Stimulated activated memory B cell treated with anti-CD40 and anti-IgM and Interleukin-4, amounts not matched to agents 10 μg/mL and 1 μg/mL and 100 μg/mL, for 72 hours (primary cell): Measurements from ENCODE around the gene GRAMD2B.
"Not testable (repeated sequence)": the region's sequence is repeated elsewhere in the genome, so short reads cannot be mapped to it uniquely, and the experiment has no call there.

Source experiments
- ATAC-seq: fragments of 150-1000 bp; cut with Tn5 transposase; 2 replicates; pipeline ENCODE4 v1.10.0; 2021
- H3K27ac Mint-ChIP-seq: one replicate; pipeline ENCODE4 v1.8.0; 2022; ENCODE audit warnings: mild to moderate bottlenecking, mixed read lengths
- H3K27me3 Mint-ChIP-seq: one replicate; pipeline ENCODE4 v1.8.0; 2022; ENCODE audit warnings: mixed read lengths
- H3K36me3 Mint-ChIP-seq: one replicate; pipeline ENCODE4 v1.8.0; 2022; ENCODE audit warnings: mixed read lengths
- H3K4me1 Mint-ChIP-seq: one replicate; pipeline ENCODE4 v1.8.0; 2022; ENCODE audit warnings: mixed read lengths
- H3K4me3 Mint-ChIP-seq: one replicate; pipeline ENCODE4 v1.8.0; 2022; ENCODE audit warnings: mild to moderate bottlenecking, moderate library complexity, mixed read lengths
- H3K9me3 Mint-ChIP-seq: one replicate; pipeline ENCODE4 v1.8.0; 2022; ENCODE audit warnings: mixed read lengths

The GRAMD2B gene

DNA sequence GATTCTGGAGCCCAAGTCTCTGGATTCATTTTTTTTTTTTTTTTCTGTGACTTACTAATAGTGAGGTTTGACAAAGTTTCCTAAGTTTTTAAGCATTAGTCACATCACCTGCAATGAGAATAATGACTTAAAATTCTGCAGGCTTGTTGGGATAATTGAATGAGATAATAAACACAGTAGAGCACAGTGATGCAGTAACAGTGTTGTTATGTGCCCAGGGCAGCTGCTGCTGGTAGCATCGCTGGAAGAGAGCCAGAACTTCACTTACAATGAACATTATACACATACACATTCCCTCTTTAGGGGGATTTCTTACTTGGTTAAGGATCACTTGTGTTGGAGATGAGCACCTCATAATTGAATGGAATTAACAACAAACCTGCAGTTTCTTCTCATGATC, 92.9 kb downstream of the GRAMD2B start:
- ATAC-seq = no peak
- no peak overlapping the region for H3K4me3 Mint-ChIP-seq
- no peaks in the 10 kb centered on the region for H3K4me1 Mint-ChIP-seq
- peaks cover 10% of the 10 kb centered on the region for H3K27me3 Mint-ChIP-seq
- H3K27ac Mint-ChIP-seq = no peak overlapping the region
- H3K36me3 Mint-ChIP-seq = no peaks in the 10 kb centered on the region
- H3K9me3 Mint-ChIP-seq = no peaks in the 10 kb centered on the region

DNA sequence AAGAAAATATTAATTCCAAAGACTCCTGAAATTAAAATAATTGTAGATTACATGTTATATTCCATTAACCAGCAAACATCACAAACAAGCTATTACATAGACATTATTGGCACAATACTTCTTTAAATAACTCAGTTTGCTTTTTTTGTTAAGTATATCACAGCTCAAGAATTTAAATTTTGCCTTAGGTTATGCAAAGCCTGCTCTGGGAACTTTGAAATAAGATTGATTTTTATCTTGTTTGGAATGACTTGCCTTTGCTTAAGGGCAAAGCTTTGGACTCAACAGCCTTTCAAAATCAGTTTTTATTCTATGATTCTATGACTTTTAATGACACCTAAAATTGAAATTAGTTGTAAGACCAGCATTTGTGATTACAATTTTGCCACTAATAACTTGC, 93.6 kb downstream of the GRAMD2B start:
- H3K27me3 Mint-ChIP-seq = peaks cover 10% of the 10 kb centered on the region
- H3K4me3 Mint-ChIP-seq = no peak overlapping the region
- no peaks in the 10 kb centered on the region for H3K9me3 Mint-ChIP-seq
- no peaks in the 10 kb centered on the region for H3K4me1 Mint-ChIP-seq
- no peak overlapping the region for H3K27ac Mint-ChIP-seq
- no peak for ATAC-seq
- no peaks in the 10 kb centered on the region for H3K36me3 Mint-ChIP-seq

DNA sequence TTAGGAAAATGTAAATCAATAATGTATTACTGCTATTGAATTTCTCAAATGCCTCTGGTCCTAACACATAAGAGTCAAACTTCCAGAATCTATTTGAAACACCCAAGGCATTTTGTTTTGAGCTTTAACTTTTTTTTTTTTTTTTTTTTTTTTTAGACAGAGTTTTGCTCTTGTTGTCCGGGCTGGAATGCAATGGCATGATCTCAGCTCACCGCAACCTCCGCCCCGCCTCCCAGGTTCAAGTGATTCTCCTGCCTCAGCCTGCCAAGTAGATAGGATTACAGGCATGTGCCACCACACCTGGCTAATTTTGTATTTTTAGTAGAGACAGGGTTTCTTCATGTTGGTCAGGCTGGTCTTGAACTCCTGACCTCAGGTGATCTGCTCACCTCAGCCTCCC, 96.0 kb downstream of the GRAMD2B start:
- not testable (repeated sequence) for H3K4me1 Mint-ChIP-seq, H3K9me3 Mint-ChIP-seq, H3K36me3 Mint-ChIP-seq, ATAC-seq, H3K4me3 Mint-ChIP-seq, H3K27ac Mint-ChIP-seq
- peaks cover 10% of the 10 kb centered on the region for H3K27me3 Mint-ChIP-seq

DNA sequence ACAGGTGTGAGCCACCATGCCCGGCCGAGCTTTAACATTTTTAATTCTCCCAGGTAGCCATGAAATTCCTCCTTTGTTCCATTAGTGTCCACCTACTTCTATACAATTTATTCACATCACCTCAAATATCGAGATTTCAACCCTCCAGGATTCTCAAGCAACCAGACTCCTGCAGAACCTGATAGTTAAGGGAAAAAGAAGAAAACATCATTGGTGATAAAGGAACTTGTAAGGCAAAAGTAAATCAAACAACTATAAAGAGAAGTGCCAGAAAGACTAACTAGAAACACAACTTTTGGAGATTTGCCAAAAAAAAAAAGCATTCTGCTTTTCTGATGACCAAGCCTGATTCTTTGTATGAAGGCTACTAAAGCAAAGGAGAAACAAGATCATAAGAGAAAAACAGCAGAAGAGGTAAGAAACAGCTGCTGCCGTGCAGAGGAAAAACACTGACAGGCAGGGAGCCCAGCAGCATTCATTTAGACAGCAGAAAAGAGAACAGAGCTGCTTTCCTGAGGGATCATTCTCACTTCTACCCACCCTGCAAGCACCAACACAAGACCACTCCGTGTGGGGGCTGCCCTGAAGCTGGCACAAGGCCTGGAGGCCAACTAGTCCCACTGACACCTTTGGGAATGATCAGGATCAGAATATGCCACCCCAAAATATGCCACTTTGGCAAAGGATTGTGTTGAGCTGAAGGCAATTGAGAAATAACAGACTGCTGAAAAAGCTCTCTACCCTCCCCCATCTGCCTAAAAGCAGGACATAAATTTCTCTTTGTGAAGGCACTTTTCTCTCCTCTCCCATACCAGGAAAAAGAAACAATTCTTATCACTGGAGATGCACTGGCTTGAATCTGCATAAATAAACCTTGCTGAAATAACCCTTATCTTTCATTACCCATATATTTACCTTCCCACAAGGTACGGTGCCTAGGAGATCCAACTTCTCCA, 96.7 kb downstream of the GRAMD2B start:
- Mint-ChIP-seq H3K36me3 (no peaks in the 10 kb centered on the region), H3K4me3 (no peak overlapping the region), H3K27ac (no peak overlapping the region), H3K27me3 (peaks cover 10% of the 10 kb centered on the region), H3K9me3 (no peaks in the 10 kb centered on the region), H3K4me1 (no peaks in the 10 kb centered on the region)
- no peak for ATAC-seq

DNA sequence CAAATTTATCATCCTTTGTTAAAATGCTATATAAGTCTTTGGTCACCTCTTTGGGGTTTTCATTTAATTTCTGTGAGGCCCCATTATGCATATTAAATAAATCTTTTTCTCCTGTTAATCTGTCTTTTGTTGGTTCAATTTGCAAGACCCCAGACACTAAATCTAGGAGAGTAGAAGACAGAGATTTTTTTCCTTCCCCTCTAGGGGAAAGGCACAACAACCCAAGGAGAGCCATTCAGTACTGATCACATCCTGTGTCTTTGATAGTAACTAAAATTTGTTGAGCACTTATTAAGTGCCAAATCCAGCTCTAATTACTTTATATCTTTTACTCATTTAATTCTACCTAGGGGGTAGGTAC, 97.4 kb downstream of the GRAMD2B start:
- ATAC-seq = no peak
- no peak overlapping the region for H3K4me3 Mint-ChIP-seq
- H3K27me3 Mint-ChIP-seq = peaks cover 10% of the 10 kb centered on the region
- H3K36me3 Mint-ChIP-seq = no peaks in the 10 kb centered on the region
- no peaks in the 10 kb centered on the region for H3K4me1 Mint-ChIP-seq
- no peaks in the 10 kb centered on the region for H3K9me3 Mint-ChIP-seq
- no peak overlapping the region for H3K27ac Mint-ChIP-seq

DNA sequence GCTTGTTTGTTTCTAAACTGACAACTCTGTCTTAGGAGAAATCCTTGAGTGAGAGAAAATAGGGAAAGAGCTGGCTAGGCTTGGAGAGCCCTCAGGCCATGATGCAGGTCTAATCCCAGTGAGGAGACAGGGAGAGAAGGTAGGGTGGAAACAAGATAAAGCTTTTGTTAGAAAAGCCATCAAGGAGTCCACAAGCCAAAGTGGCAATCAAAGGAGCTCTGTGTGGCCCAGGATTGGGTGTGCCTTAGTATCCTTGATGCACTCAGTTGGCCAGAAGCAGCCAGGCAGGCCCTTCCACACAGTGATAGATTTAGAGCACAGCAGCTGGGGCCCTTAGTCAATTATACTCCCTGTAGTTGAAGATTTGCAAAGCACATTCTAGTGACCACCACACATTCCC, 97.9 kb downstream of the GRAMD2B start:
- Mint-ChIP-seq H3K36me3 (no peaks in the 10 kb centered on the region), H3K4me3 (no peak overlapping the region), H3K27me3 (peaks cover 10% of the 10 kb centered on the region), H3K9me3 (no peaks in the 10 kb centered on the region), H3K27ac (no peak overlapping the region), H3K4me1 (no peaks in the 10 kb centered on the region)
- no peak for ATAC-seq

DNA sequence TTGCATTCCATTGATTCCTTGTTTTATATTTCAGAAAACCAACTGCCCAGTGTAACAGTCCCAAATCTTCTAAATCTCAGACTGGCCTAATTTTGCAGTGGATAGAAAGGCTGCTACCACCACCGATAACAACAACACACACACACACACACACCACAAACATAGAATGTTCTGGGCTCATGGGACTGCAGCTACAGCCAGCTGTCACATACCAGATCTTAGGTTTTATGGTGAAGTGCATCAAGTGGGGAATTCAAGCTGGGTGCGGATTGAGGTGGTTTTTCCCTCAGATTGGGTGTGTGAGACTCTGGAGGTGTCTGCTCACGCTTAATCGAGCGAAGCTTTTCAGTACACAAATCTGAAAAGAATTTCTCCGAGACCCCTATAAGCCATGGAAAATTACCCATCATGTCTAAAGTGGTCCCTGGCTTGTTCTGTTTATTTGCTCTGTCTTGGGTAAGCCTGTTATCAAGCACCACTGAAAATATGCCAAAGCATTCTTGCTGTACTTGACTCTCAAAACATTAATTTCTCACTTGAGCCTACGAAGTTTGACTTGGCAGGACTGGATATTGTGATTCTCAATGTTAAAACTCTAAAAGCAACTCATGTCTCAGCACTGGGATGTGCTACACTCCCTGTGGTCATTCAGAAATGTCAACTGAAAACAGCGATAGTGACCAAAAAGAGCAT, 100.8 kb downstream of the GRAMD2B start:
- H3K4me3 Mint-ChIP-seq = no peak overlapping the region
- H3K27ac Mint-ChIP-seq = no peak overlapping the region
- H3K4me1 Mint-ChIP-seq = no peaks in the 10 kb centered on the region
- no peak for ATAC-seq
- peaks cover 10% of the 10 kb centered on the region for H3K27me3 Mint-ChIP-seq
- H3K9me3 Mint-ChIP-seq = no peaks in the 10 kb centered on the region
- H3K36me3 Mint-ChIP-seq = no peaks in the 10 kb centered on the region

DNA sequence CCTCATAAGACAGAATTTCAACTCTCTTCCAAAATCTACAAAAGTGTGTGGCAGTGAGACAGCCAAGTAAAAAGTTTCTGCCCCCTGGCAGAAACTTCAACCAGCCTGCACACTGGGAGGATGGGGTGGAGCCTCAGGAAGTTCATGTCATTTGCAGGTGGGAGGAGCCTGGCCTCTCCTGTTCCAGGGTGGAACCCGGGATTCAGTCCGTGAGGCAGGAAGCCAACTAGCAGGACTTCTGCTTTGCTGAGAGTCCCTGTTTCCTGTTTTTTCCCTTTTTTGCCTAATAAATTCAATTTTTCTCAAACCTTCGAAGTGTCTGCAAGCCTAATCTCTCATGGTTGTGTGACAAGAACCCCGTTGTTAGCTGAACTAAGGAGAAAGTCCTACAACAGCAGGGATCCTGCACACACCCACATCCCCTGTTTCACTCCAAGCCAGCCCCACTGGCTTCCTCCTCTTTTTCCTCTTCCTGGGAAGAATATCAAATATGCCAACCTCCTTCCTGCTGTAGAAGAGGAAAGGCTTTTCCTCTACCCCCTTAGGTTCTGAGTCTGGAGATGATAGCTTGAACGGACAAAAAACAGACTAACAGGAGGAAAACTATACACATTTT, 102.5 kb downstream of the GRAMD2B start:
- H3K36me3 Mint-ChIP-seq = no peaks in the 10 kb centered on the region
- ATAC-seq = no peak
- no peaks in the 10 kb centered on the region for H3K4me1 Mint-ChIP-seq
- H3K27me3 Mint-ChIP-seq = no peaks in the 10 kb centered on the region
- H3K27ac Mint-ChIP-seq = no peak overlapping the region
- no peaks in the 10 kb centered on the region for H3K9me3 Mint-ChIP-seq
- no peak overlapping the region for H3K4me3 Mint-ChIP-seq

DNA sequence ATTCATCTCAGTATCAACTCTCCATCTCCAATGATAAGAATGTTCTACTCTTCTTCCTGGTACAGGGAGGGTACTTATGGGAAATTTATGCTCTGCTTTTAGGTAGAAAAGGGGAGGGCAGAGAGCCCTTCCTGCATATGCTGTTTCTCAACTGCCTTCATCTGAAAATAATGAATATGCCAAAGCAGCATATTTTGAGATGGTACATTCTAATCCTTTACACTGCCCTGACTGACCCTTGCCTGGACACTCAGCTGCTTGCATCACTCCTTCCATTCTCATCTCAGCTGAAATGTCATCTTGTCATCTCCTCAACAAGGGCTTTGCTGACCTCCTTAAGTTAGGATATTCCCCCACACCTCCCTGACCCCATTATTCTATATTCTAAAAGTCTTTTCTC, 103.3 kb downstream of the GRAMD2B start:
- Mint-ChIP-seq H3K9me3 (no peaks in the 10 kb centered on the region), H3K27me3 (no peaks in the 10 kb centered on the region), H3K27ac (no peak overlapping the region), H3K36me3 (no peaks in the 10 kb centered on the region), H3K4me3 (no peak overlapping the region), H3K4me1 (no peaks in the 10 kb centered on the region)
- no peak for ATAC-seq

DNA sequence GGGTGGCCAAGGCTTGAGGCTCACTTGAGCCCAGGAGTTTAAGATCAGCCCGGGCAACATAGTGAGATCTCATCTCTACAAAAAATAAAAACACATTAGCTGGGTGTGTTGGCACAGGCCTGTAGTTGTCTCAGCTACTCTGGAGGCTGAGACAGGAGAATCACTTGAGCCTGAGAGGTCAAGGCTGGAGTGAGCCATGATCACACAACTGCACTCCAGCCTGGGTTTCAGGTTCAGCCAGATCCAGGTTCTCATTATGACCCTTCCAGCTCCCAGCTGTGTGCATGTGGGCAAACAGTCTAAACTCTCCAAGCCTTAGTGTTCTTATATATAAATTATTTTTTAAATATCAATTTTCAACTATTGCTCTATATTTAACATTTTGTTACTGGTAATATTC, 103.9 kb downstream of the GRAMD2B start:
- Mint-ChIP-seq H3K27me3 (no peaks in the 10 kb centered on the region), H3K36me3 (no peaks in the 10 kb centered on the region), H3K4me1 (no peaks in the 10 kb centered on the region), H3K4me3 (no peak overlapping the region), H3K27ac (no peak overlapping the region), H3K9me3 (no peaks in the 10 kb centered on the region)
- ATAC-seq = no peak

DNA sequence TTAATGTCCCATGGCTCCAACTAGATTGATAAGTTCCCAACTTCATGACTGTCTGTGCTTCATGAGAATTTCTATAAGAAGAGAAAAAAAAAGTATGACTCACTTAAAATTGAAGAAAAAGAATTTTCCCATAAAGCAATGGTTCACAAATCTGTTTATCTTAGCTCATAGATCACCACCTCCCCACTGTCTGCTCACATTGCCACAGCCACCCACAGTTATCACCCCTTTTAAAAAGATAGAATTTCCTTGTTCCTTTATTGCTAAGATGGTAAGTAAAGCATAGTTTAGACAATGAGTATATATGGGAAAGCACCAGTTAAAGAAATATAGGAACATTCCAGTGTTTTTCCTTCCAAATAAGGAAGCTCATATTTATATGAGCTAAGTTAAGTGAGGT, 104.7 kb downstream of the GRAMD2B start:
- no peaks in the 10 kb centered on the region for H3K27me3 Mint-ChIP-seq
- no peaks in the 10 kb centered on the region for H3K4me1 Mint-ChIP-seq
- no peaks in the 10 kb centered on the region for H3K9me3 Mint-ChIP-seq
- H3K4me3 Mint-ChIP-seq = no peak overlapping the region
- no peak overlapping the region for H3K27ac Mint-ChIP-seq
- ATAC-seq = no peak
- no peaks in the 10 kb centered on the region for H3K36me3 Mint-ChIP-seq

DNA sequence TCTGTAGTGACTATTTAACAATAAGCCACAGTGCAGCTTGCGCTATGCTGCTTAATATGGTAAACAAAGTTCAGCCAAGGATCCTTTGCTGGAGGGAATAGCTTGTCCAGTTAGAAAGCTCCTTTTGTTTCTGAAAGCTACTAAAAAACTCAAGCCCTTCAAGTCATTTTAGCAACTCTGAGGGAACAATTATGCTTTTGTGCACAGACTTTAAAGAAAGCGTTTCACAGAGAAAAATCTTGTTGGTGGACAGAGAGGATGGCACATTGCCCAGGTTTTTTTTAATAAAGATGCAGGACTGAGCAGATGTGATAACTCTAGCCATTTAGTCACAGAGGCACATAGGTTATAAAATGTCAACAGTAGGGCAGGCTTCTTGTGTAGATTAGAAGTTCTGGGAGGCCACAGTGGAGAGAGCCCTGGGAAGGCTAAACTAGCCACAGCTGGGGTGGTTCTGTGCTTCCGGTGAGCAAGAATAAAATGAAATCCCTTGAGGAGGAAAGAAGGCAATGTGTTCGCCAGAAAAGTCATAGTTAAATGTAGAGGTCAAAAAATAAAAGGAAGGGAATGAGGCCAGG, 108.4 kb downstream of the GRAMD2B start:
- H3K27ac Mint-ChIP-seq = no peak overlapping the region
- H3K4me1 Mint-ChIP-seq = no peaks in the 10 kb centered on the region
- H3K9me3 Mint-ChIP-seq = no peaks in the 10 kb centered on the region
- no peaks in the 10 kb centered on the region for H3K36me3 Mint-ChIP-seq
- no peak for ATAC-seq
- H3K4me3 Mint-ChIP-seq = no peak overlapping the region
- no peaks in the 10 kb centered on the region for H3K27me3 Mint-ChIP-seq

DNA sequence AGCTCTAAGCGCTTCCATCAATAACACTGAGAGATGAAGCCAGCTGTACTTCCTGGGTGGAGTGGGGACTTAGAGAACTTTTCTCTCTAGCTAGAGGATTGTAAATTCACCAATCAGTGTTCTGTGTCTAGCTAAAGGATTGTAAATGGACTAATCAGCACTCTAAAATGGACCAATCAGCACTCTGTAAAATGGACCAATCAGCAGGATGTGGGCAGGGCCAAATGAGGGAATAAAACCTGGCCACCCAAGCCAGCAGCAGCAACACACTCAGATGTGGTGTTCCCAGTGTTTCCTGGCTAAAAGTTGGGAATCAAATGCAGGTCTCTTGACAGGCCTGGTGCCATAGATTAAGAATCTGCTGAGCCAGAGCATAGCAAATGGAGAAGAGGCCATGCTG, 111.3 kb downstream of the GRAMD2B start:
- Mint-ChIP-seq H3K4me3 (no peak overlapping the region), H3K9me3 (no peaks in the 10 kb centered on the region), H3K27ac (no peak overlapping the region), H3K27me3 (no peaks in the 10 kb centered on the region), H3K36me3 (no peaks in the 10 kb centered on the region), H3K4me1 (no peaks in the 10 kb centered on the region)
- ATAC-seq = no peak

DNA sequence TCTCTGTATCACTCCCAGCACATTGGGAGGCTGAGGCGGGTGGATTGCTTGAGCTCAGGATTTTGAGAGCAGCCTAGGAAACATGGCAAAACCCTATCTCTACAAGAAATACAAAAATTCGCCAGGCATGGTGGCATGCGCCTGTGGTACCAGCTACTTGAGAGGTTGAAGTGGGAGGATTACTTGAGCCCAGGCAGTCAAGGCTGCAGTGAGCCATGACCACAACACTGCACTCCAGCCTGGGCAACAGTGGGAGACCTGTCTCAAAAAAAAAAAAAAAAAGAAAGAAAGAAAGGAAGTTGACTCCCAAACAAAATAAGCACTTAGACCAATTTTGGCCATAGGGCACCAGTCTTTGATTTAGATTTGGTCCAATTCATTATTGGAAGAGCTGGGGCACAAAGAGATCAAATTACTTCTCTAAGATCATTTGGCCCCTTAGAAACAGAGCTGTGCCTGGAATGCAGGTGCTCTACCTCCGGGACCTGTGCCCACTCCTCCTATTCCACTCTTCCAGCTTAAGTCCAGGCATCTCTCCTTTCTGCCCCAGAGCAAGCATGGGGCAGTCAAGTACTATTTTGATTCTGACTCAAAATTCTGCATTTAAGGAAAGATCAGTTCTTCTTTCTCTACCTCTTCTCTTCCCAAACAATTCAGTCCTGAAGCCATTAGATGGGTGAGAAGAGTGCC, 112.8 kb downstream of the GRAMD2B start:
- Mint-ChIP-seq H3K27me3 (no peaks in the 10 kb centered on the region), H3K4me3 (no peak overlapping the region), H3K9me3 (no peaks in the 10 kb centered on the region), H3K36me3 (no peaks in the 10 kb centered on the region), H3K27ac (no peak overlapping the region), H3K4me1 (no peaks in the 10 kb centered on the region)
- no peak for ATAC-seq

DNA sequence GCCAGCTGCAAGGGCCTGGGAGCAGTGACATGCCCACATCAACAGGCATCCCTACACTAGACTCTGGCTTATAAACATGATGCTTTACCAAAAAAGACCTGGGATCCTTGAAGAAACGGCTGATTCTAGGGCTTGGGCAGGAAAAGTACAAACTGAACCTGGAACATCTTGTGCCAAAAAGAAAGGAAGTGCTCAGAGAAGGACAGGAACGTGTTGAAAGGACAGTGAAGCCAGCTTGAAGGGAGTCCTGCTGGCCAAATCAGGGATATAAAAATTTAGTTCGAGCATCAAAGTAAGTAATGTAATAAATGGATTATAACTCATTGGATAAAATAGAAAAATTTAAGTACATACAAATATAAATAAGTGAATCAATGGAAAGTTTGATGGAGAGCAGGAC, 113.7 kb downstream of the GRAMD2B start:
- no peak for ATAC-seq

More for the DNA sequence above, 113.7 kb downstream of the GRAMD2B start:
- Mint-ChIP-seq H3K9me3 (no peaks in the 10 kb centered on the region), H3K4me3 (no peak overlapping the region), H3K27me3 (no peaks in the 10 kb centered on the region), H3K36me3 (no peaks in the 10 kb centered on the region), H3K27ac (no peak overlapping the region), H3K4me1 (no peaks in the 10 kb centered on the region)
